NCI-H345 treated with DMSO at 0.1 percent for 48 hours (cell line): ENCODE results near the gene RNF31.

ENCODE experiments used
- DNase-seq: peaks from one replicate; lab custom pipeline; 2025; ENCODE audit not compliant: unreplicated experiment; lab: John Stamatoyannopoulos, UW

Gene RNF31

GRCh38 chr14:24116128-24116814, 31.0 kb upstream of the RNF31 start:
- no peak for DNase-seq

GRCh38 chr14:24117179-24117578, 30.1 kb upstream of the RNF31 start:
- no peak for DNase-seq

- DNase-seq: no peak
These were observed 27.6 kb upstream of the RNF31 start for GRCh38 chr14:24119691-24120090.

GRCh38 chr14:24121210-24121609, 26.1 kb upstream of the RNF31 start:
- no peak for DNase-seq

- no peak for DNase-seq
These were observed 24.9 kb upstream of the RNF31 start for GRCh38 chr14:24122416-24122815.

GRCh38 chr14:24122898-24123297, 24.4 kb upstream of the RNF31 start:
- no peak for DNase-seq

GRCh38 chr14:24123424-24124417, 23.6 kb upstream of the RNF31 start:
- DNase-seq: no peak

GRCh38 chr14:24126939-24127338, 20.4 kb upstream of the RNF31 start:
- DNase-seq: no peak

GRCh38 chr14:24127673-24128072, 19.6 kb upstream of the RNF31 start:
- DNase-seq: no peak

- no peak for DNase-seq
These were observed 17.8 kb upstream of the RNF31 start for GRCh38 chr14:24129410-24129998.

- no peak for DNase-seq
These were observed 16.9 kb upstream of the RNF31 start, which contains the start of gene FITM1 for GRCh38 chr14:24130380-24130716. Gene FITM1 (plus strand): TSS chr14:24130659. CDS start chr14:24131564, 905 bp downstream.

- no peak for DNase-seq
These were observed 16.4 kb upstream of the RNF31 start for GRCh38 chr14:24130717-24131548.

GRCh38 chr14:24131549-24131966, 15.7 kb upstream of the RNF31 start:
- no peak for DNase-seq

GRCh38 chr14:24132061-24132685, 15.1 kb upstream of the RNF31 start:
- no peak for DNase-seq

- DNase-seq: no peak
These were observed 14.3 kb upstream of the RNF31 start for GRCh38 chr14:24132976-24133375.

- no peak for DNase-seq
These were observed 13.6 kb upstream of the RNF31 start for GRCh38 chr14:24133735-24134134.

- DNase-seq: peak; percentile 71
These were observed 11.8 kb upstream of the RNF31 start for GRCh38 chr14:24135584-24135833.

- peak; percentile 90 for DNase-seq
These were observed 11.2 kb upstream of the RNF31 start, which contains the start of gene PSME1 for GRCh38 chr14:24135834-24136683. Gene PSME1 (plus strand): TSS chr14:24136194. CDS start chr14:24136263, 69 bp downstream.

- no peak for DNase-seq
These were observed 10.4 kb upstream of the RNF31 start for GRCh38 chr14:24136684-24137528.
